Endothelial cell of umbilical vein (primary cell): ENCODE results near the gene SIM2. TPM values are rescaled to one million over a fixed set of nuclear protein-coding genes. Genes with fewer than 3 reads are reported as not detected.

ENCODE experiments used
- BruUV-seq: library from RNA; stranded (reverse); fragments of 400-500 nt; replicated peaks from 2 replicates; lab custom pipeline; 2021; lab: Mats Ljungman, UMichigan
- CTCF ChIA-PET: fragments of 300-600, 350-600 bp; sonication (Branson Sonifier 250); formaldehyde crosslinking; loops from one replicate; lab custom pipeline; 2021; ENCODE audit warnings: antibody characterized with exemption, inconsistent platforms; lab: Charles Lee
- POLR2A ChIA-PET: fragments of 300-600, 350-600 bp; sonication (Branson Sonifier 250); formaldehyde crosslinking; loops from one replicate; lab custom pipeline; 2021; ENCODE audit warnings: antibody characterized with exemption, inconsistent platforms; lab: Charles Lee
- DNase-seq: peaks from one replicate; pipeline ENCODE4 v3.0.0-alpha.2; 2011; ENCODE audit warnings: low read depth, low spot score
- FAIRE-seq: peaks from 2 replicates; lab custom pipeline; 2011; peaks lifted over from hg19 to GRCh38; lab: Jason Lieb, UNC
- H2AFZ ChIP-seq: 2 replicates; pipeline ENCODE4 v1.6.0; 2012; ENCODE audit warnings: low read depth, low read length, control low read depth, inconsistent platforms
- H3K27ac ChIP-seq: 2 replicates; pipeline ENCODE4 v1.5.1; 2011; ENCODE audit warnings: low read depth, mild to moderate bottlenecking, control low read depth, low read length, moderate library complexity; ENCODE audit not compliant: insufficient read depth
- H3K27me3 ChIP-seq, 2 experiments: 2 replicates each; pipeline versions ENCODE4 v1.6.0 to v1.6.1; 2011; ENCODE audit warnings: low read length in 2 of 2, mixed read lengths in 1 of 2; ENCODE audit not compliant: control insufficient read depth in 2 of 2, insufficient read depth in 2 of 2
- H3K36me3 ChIP-seq, 2 experiments: 2 replicates in 1 of 2; 3 replicates in 1 of 2; pipeline ENCODE4 v1.5.1; 2011; ENCODE audit warnings: low read length in 2 of 2, mild to moderate bottlenecking in 1 of 2, moderate library complexity in 1 of 2; ENCODE audit not compliant: control insufficient read depth in 2 of 2, insufficient read depth in 2 of 2; ENCODE audit errors: extremely low read depth in 1 of 2
- H3K4me1 ChIP-seq: 3 replicates; pipeline ENCODE4 v1.5.1; 2011; ENCODE audit warnings: mild to moderate bottlenecking, low read length; ENCODE audit not compliant: control insufficient read depth, insufficient read depth; ENCODE audit errors: extremely low read depth
- H3K4me2 ChIP-seq: 2 replicates; pipeline ENCODE4 v1.6.1; 2011; ENCODE audit warnings: low read length, control low read depth, mixed read lengths; ENCODE audit not compliant: insufficient read depth
- H3K4me3 ChIP-seq, 3 experiments: fragments of 200-600 bp in 1 of 3; sonication (generic), shearing (Covaris generic) in 1 of 3; replicated peaks in 1 of 3; 2 replicates each; pipeline ENCODE4 v1.5.1; 2011 to 2016; ENCODE audit warnings: control low read depth in 3 of 3, low read length in 3 of 3, mild to moderate bottlenecking in 2 of 3, inconsistent platforms in 1 of 3, low read depth in 1 of 3, moderate library complexity in 1 of 3; ENCODE audit not compliant: insufficient read depth in 1 of 3
- H3K79me2 ChIP-seq: 2 replicates; pipeline ENCODE4 v1.6.0; 2012; ENCODE audit warnings: low read length, inconsistent platforms; ENCODE audit not compliant: control insufficient read depth, insufficient read depth
- H3K9ac ChIP-seq: replicated peaks from 2 replicates; pipeline ENCODE3; 2011; ENCODE audit warnings: low read length, control low read depth; ENCODE audit not compliant: insufficient read depth; ENCODE audit errors: extremely low read depth
- H3K9me1 ChIP-seq: replicated peaks from 3 replicates; pipeline ENCODE4 v1.6.0; 2011; ENCODE audit warnings: mild to moderate bottlenecking, low read length; ENCODE audit not compliant: control insufficient read depth, insufficient read depth; ENCODE audit errors: extremely low read depth
- H3K9me3 ChIP-seq: replicated peaks from 2 replicates; pipeline ENCODE4 v1.5.1; 2012; ENCODE audit warnings: low read length, inconsistent platforms; ENCODE audit not compliant: control insufficient read depth, insufficient read depth
- H4K20me1 ChIP-seq: replicated peaks from 2 replicates; pipeline ENCODE3; 2011; ENCODE audit warnings: mild to moderate bottlenecking, low read length; ENCODE audit not compliant: control insufficient read depth, insufficient read depth; ENCODE audit errors: extremely low read depth
- EZH2 ChIP-seq: IDR thresholded peaks from 2 replicates; pipeline ENCODE4 v1.6.1; 2012; ENCODE audit warnings: borderline replicate concordance, low read depth, mild to moderate bottlenecking, moderate library complexity, low read length, inconsistent platforms; ENCODE audit not compliant: severe bottlenecking
- FOS ChIP-seq: IDR thresholded peaks from 2 replicates; pipeline ENCODE4 v1.6.1; 2011; ENCODE audit warnings: mild to moderate bottlenecking, low read length, moderate library complexity, borderline replicate concordance; ENCODE audit not compliant: insufficient read depth
- GATA2 ChIP-seq: IDR thresholded peaks from 2 replicates; pipeline ENCODE4 v1.7.0; 2011; ENCODE audit warnings: low read depth, mild to moderate bottlenecking, moderate library complexity, mixed read lengths, low read length; ENCODE audit not compliant: insufficient read length, insufficient read depth
- JUN ChIP-seq: IDR thresholded peaks from 2 replicates; pipeline ENCODE4 v1.6.1; 2011; ENCODE audit warnings: borderline replicate concordance, low read depth; ENCODE audit not compliant: insufficient read length, insufficient read depth
- MYC ChIP-seq: IDR thresholded peaks from one replicate; pipeline ENCODE4 v1.6.1; 2011; ENCODE audit warnings: mild to moderate bottlenecking, low read depth, low read length
- POLR2AphosphoS5 ChIP-seq: IDR thresholded peaks from 2 replicates; pipeline ENCODE4 v1.6.1; 2012; ENCODE audit warnings: low read depth, mild to moderate bottlenecking, control low read depth, low read length, moderate library complexity; ENCODE audit not compliant: insufficient read depth
- dilution Hi-C: fragments of 300-500 bp; cut with MboI; formaldehyde crosslinking; loops from one replicate; pipeline ENCODE4 v1.15.0; 2019; ENCODE audit warnings: low sequenced_read_pairs; ENCODE audit not compliant: extremely low pct_ligation_motif_present
- intact Hi-C: fragments of 100-400 bp; cut with micrococcal nuclease; formaldehyde crosslinking; loops from one replicate; pipeline ENCODE4 v1.10.0; 2022
- polyA plus RNA-seq, 4 experiments: library from polyadenylated mRNA; depleted of rRNA in 3 of 4; stranded (reverse) in 3 of 4; unstranded in 1 of 4; fragments of >200 nt; gene quantifications; 2 replicates each; pipeline versions ENCODE4 v1.2.1 to v1.2.3, GENCODE V29; 2011 to 2012; ENCODE audit warnings: missing spikeins in 1 of 4
- total RNA-seq: library from RNA; stranded (reverse); gene quantifications from 2 replicates; pipeline ENCODE4 v1.2.3, GENCODE V29; 2021
- TF ChIP-seq, protein P1 (sequence below), 2 donors: IDR thresholded peaks; 1 replicate in 1 of 2; 2 replicates in 1 of 2; pipeline ENCODE4 v1.5.1; 2011; ENCODE audit warnings: low read length in 2 of 2, mild to moderate bottlenecking in 2 of 2, moderate library complexity in 2 of 2, control low read depth in 1 of 2, inconsistent platforms in 1 of 2, low read depth in 1 of 2; ENCODE audit not compliant: insufficient read depth in 1 of 2; ENCODE audit errors: extremely low read depth in 1 of 2

Gene SIM2
- total and polyA plus RNA-seq, 2 donors (not counting 3 experiments of a cell fraction or from before 2014, with no cell fraction given), result not detected

DNA sequence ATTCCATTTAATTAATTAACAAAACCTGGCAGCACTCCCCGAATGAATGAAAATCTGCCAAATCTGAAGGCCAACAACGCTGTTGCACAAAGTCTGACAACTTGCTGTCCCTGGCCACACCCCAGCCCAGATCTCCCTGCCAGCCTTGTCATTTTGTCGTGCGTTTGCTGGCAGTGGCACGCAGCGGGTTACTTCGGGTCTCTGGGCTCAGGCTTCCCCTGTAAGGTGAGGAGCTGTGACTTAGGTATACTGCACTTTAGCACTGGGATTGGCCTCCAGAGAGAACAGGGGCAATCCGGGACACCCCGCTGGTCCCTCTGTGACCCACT, 34.3 kb upstream of the SIM2 start:
- H3K4me2 ChIP-seq, result no peak overlapping the region
- H3K79me2 ChIP-seq, result no peaks in the 10 kb centered on the region
- peaks cover 13 to 22% of the 10 kb centered on the region in 2 experiments for H3K27me3 ChIP-seq
- H3K4me1 ChIP-seq, result no peaks in the 10 kb centered on the region
- H3K9me1 ChIP-seq, result no peaks in the 10 kb centered on the region
- H3K27ac ChIP-seq, result no peak overlapping the region
- dilution Hi-C loops, result no loop called here
- H3K9me3 ChIP-seq, result no peaks in the 10 kb centered on the region
- no peaks in the 10 kb centered on the region for H4K20me1 ChIP-seq
- no TSS peak for BruUV-seq
- no peak overlapping the region for H3K4me3 ChIP-seq
- no peak overlapping the region for H2AFZ ChIP-seq
- POLR2A ChIA-PET, result no interaction called here
- no peaks in the 10 kb centered on the region for H3K36me3 ChIP-seq
- H3K9ac ChIP-seq, result no peak overlapping the region
- CTCF ChIA-PET, result interaction anchor here (0.9 to 9.9 kb wide), 5 partner anchors 12 to 253 kb away, joined by 3 to 107 read pairs (median 7); no protein-coding TSS in a partner anchor
- intact Hi-C loops, result no loop called here
- no peak for FAIRE-seq
- no peak for DNase-seq
- TF ChIP-seq JUN (no peak), EZH2 (no peak), MYC (no peak), POLR2AphosphoS5 (no peak), FOS (no peak), GATA2 (no peak)
- TF ChIP-seq, protein P1, sequence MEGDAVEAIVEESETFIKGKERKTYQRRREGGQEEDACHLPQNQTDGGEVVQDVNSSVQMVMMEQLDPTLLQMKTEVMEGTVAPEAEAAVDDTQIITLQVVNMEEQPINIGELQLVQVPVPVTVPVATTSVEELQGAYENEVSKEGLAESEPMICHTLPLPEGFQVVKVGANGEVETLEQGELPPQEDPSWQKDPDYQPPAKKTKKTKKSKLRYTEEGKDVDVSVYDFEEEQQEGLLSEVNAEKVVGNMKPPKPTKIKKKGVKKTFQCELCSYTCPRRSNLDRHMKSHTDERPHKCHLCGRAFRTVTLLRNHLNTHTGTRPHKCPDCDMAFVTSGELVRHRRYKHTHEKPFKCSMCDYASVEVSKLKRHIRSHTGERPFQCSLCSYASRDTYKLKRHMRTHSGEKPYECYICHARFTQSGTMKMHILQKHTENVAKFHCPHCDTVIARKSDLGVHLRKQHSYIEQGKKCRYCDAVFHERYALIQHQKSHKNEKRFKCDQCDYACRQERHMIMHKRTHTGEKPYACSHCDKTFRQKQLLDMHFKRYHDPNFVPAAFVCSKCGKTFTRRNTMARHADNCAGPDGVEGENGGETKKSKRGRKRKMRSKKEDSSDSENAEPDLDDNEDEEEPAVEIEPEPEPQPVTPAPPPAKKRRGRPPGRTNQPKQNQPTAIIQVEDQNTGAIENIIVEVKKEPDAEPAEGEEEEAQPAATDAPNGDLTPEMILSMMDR (IDR thresholded peaks at IDR 0.05; ENCODE audit: extremely low read depth in 1 of 2, insufficient read depth in 1 of 2, low read depth in 1 of 2, low read length in 2 of 2), result no peak
